8988T (cell line): ENCODE measurements around the gene LRP6.
A peak's percentile ranks its signal among the peaks of the same experiment; 100 is the strongest.

Experiments used
- DNase-seq: peaks from one replicate; pipeline ENCODE4 v3.0.0; 2011

The LRP6 gene

GRCh38 chr12:12108441-12109058 lies 158.3 kb downstream of the LRP6 start:
- DNase-seq, result no peak

GRCh38 chr12:12107678-12108077 lies 159.2 kb downstream of the LRP6 start:
- DNase-seq, result no peak

GRCh38 chr12:12099102-12099501 lies 167.7 kb downstream of the LRP6 start:
- no peak for DNase-seq

GRCh38 chr12:12098691-12099015 lies 168.2 kb downstream of the LRP6 start:
- DNase-seq, result no peak

- DNase-seq, result no peak
These were observed 168.8 kb downstream of the LRP6 start for GRCh38 chr12:12097891-12098690.

- DNase-seq, result no peak
These were observed 171.8 kb downstream of the LRP6 start for GRCh38 chr12:12095021-12095420.

GRCh38 chr12:12094481-12094880 lies 172.4 kb downstream of the LRP6 start:
- no peak for DNase-seq

- no peak for DNase-seq
These were observed 174.7 kb downstream of the LRP6 start for GRCh38 chr12:12091977-12092663.

- DNase-seq, result no peak
These were observed 175.8 kb downstream of the LRP6 start for GRCh38 chr12:12091071-12091470.

GRCh38 chr12:12088761-12089160 lies 178.1 kb downstream of the LRP6 start:
- DNase-seq, result no peak

GRCh38 chr12:12088147-12088546 lies 178.7 kb downstream of the LRP6 start:
- DNase-seq, result no peak

GRCh38 chr12:12087693-12088034 lies 179.2 kb downstream of the LRP6 start:
- no peak for DNase-seq

GRCh38 chr12:12086973-12087692 lies 179.7 kb downstream of the LRP6 start:
- no peak for DNase-seq

GRCh38 chr12:12086362-12086761 lies 180.5 kb downstream of the LRP6 start:
- no peak for DNase-seq

- DNase-seq, result no peak
These were observed 183.2 kb downstream of the LRP6 start for GRCh38 chr12:12083688-12084087.

- DNase-seq, result peak; percentile 40
These were observed 184.9 kb downstream of the LRP6 start for GRCh38 chr12:12081836-12082497.

- no peak for DNase-seq
These were observed 187.6 kb downstream of the LRP6 start for GRCh38 chr12:12079291-12079690.

GRCh38 chr12:12072064-12072760 lies 194.6 kb downstream of the LRP6 start:
- DNase-seq, result no peak

GRCh38 chr12:12070674-12071656 lies 195.9 kb downstream of the LRP6 start, which contains the start of gene BCL2L14:
Gene BCL2L14, plus strand, starts transcription at chr12:12070939. Its CDS starts 8,367 bp downstream, at chr12:12079306.
- DNase-seq, result no peak

GRCh38 chr12:12069821-12070548 lies 196.9 kb downstream of the LRP6 start:
- DNase-seq, result no peak
